HL-60 (cell line): Measurements from ENCODE around the gene TCF3.

Experiments
- DNase-seq, 2 experiments: peaks; one replicate each; pipeline ENCODE4 v3.0.0-alpha.2; 2010 to 2020; ENCODE audit warnings: low read depth in 1 of 2, low spot score in 1 of 2
- H3K27ac ChIP-seq: fragments of 250-450 bp; sonication (Bioruptor Pico); replicated peaks from 2 replicates; pipeline ENCODE4 v1.5.1; 2020; ENCODE audit warnings: mild to moderate bottlenecking, moderate library complexity
- H3K27me3 ChIP-seq: fragments of 250-450 bp; sonication (Bioruptor Pico); 2 replicates; pipeline ENCODE4 v1.5.1; 2021; ENCODE audit warnings: mild to moderate bottlenecking, moderate library complexity; ENCODE audit not compliant: insufficient read depth, poor library complexity, severe bottlenecking
- H3K4me3 ChIP-seq: replicated peaks from 2 replicates; pipeline ENCODE4 v1.5.1; 2011; ENCODE audit warnings: mild to moderate bottlenecking, control low read depth, low read length; ENCODE audit not compliant: insufficient read depth
- GABPA ChIP-seq: IDR thresholded peaks from 2 replicates; pipeline ENCODE4 v1.6.1; 2012; ENCODE audit warnings: low read depth
- POLR2AphosphoS5 ChIP-seq: IDR thresholded peaks from 2 replicates; pipeline ENCODE4 v1.6.1; 2012; ENCODE audit warnings: low read depth
- SPI1 ChIP-seq: IDR thresholded peaks from 2 replicates; pipeline ENCODE4 v1.6.1; 2012; ENCODE audit warnings: low read depth, mild to moderate bottlenecking, borderline replicate concordance
- TF ChIP-seq, protein P1 (sequence below): IDR thresholded peaks from one replicate; pipeline ENCODE4 v1.5.1; 2011; ENCODE audit warnings: low read length, control low read depth, inconsistent platforms; ENCODE audit not compliant: insufficient read depth
- TF ChIP-seq, protein P2 (sequence below): IDR thresholded peaks from 2 replicates; pipeline ENCODE4 v1.6.1; 2012; ENCODE audit warnings: low read depth; ENCODE audit not compliant: insufficient replicate concordance

The TCF3 gene

DNA sequence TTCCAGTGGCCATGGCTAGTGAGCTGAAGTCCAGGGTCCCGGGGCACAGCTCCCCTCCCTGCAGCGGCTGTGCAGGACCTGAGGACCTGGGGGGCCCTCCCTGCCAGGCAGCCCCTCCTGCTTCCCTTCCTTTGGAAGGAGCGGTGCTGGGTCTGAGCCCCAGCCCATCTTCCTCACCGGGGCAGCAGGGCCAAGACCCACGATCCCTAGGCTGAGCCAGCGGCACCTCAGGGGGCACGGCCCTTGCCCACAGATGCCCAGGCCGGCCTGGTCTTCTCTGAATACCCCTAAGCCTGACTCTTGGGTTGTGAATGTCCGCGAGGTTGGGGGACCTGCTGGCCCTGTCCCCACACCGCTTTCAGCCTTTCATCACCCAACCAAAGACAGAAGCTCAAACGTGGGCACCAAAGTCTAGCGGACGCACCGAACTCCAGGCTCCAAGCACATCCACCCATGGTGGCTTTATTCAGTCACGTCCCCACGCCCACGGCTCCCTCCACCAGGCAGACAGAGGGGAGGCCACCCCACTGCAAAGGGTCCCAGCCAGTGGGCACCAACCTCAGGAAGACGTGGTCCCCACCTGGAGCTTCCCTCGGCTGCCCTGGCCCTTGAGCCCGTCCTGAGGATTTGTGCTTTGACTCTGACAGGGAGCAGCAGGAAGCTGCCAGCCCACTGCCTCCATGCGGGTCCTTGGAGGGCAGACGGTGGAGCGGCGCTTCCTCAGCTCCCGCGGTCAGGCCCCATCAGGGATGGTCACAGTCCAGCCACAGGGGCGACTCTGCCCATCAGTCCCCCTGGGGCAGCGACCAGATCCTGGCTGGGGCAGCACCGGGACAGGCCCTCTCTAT is 75.9 kb downstream of the TCF3 start:
- Histone ChIP-seq H3K27ac (no peak overlapping the region), H3K4me3 (no peak overlapping the region), H3K27me3 (no peaks in the 10 kb centered on the region)
- no peak for DNase-seq
- TF ChIP-seq GABPA (no peak), POLR2AphosphoS5 (no peak), SPI1 (no peak)
- TF ChIP-seq, protein P1, sequence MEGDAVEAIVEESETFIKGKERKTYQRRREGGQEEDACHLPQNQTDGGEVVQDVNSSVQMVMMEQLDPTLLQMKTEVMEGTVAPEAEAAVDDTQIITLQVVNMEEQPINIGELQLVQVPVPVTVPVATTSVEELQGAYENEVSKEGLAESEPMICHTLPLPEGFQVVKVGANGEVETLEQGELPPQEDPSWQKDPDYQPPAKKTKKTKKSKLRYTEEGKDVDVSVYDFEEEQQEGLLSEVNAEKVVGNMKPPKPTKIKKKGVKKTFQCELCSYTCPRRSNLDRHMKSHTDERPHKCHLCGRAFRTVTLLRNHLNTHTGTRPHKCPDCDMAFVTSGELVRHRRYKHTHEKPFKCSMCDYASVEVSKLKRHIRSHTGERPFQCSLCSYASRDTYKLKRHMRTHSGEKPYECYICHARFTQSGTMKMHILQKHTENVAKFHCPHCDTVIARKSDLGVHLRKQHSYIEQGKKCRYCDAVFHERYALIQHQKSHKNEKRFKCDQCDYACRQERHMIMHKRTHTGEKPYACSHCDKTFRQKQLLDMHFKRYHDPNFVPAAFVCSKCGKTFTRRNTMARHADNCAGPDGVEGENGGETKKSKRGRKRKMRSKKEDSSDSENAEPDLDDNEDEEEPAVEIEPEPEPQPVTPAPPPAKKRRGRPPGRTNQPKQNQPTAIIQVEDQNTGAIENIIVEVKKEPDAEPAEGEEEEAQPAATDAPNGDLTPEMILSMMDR: no peak
- TF ChIP-seq, protein P2, sequence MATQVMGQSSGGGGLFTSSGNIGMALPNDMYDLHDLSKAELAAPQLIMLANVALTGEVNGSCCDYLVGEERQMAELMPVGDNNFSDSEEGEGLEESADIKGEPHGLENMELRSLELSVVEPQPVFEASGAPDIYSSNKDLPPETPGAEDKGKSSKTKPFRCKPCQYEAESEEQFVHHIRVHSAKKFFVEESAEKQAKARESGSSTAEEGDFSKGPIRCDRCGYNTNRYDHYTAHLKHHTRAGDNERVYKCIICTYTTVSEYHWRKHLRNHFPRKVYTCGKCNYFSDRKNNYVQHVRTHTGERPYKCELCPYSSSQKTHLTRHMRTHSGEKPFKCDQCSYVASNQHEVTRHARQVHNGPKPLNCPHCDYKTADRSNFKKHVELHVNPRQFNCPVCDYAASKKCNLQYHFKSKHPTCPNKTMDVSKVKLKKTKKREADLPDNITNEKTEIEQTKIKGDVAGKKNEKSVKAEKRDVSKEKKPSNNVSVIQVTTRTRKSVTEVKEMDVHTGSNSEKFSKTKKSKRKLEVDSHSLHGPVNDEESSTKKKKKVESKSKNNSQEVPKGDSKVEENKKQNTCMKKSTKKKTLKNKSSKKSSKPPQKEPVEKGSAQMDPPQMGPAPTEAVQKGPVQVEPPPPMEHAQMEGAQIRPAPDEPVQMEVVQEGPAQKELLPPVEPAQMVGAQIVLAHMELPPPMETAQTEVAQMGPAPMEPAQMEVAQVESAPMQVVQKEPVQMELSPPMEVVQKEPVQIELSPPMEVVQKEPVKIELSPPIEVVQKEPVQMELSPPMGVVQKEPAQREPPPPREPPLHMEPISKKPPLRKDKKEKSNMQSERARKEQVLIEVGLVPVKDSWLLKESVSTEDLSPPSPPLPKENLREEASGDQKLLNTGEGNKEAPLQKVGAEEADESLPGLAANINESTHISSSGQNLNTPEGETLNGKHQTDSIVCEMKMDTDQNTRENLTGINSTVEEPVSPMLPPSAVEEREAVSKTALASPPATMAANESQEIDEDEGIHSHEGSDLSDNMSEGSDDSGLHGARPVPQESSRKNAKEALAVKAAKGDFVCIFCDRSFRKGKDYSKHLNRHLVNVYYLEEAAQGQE: no peak

DNA sequence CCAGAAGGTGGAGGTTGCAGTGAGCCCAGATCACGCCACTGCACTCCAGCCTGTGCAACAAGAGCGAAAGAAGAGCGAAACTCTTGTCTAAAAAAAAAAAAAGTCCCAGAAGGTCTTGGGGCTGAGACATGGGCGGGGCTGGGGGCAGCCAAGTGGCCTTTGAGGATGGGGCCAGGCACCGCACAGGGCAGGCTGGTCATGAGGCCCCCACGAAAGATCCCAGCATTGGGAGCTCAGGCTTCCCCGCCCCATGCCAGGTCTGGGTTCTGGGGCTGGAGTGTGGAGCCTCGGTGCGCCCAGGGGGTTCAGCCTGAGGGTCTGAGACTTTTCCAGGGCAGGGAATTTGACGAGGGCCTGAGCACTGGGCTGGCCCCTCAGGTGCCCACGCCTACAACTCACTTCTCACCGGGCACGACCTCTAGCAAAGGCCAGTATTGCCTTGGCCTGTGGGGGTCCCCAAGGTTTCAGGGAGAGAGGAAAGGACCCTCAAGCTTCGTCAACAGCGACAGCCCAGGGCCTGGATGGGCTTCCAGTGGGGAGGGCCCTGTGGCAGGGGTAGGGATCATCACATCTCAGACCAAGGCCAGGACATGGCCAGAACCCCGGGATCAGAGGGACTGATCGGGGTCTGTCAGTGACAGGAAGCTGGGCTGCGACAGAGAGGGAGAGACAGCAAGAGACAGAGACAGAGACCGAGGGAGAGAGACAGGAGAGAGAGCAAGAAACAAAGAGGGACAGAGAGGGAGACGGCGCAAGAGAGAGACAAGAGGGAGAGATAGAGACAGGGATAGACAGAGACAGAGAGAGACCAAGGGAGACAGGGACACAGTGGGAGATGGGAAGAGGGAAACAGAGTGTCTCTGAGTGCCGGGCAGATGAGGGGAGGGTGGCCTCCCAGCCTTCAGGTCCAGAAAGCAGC is 76.8 kb downstream of the TCF3 start:
- DNase-seq: no peak
- Histone ChIP-seq H3K27ac (no peak overlapping the region), H3K27me3 (no peaks in the 10 kb centered on the region), H3K4me3 (no peak overlapping the region)
- TF ChIP-seq, protein P2: no peak
- TF ChIP-seq POLR2AphosphoS5: peak; percentile 39; the same call in 1 of the 2 replicates
- no peak for TF ChIP-seq SPI1

DNA sequence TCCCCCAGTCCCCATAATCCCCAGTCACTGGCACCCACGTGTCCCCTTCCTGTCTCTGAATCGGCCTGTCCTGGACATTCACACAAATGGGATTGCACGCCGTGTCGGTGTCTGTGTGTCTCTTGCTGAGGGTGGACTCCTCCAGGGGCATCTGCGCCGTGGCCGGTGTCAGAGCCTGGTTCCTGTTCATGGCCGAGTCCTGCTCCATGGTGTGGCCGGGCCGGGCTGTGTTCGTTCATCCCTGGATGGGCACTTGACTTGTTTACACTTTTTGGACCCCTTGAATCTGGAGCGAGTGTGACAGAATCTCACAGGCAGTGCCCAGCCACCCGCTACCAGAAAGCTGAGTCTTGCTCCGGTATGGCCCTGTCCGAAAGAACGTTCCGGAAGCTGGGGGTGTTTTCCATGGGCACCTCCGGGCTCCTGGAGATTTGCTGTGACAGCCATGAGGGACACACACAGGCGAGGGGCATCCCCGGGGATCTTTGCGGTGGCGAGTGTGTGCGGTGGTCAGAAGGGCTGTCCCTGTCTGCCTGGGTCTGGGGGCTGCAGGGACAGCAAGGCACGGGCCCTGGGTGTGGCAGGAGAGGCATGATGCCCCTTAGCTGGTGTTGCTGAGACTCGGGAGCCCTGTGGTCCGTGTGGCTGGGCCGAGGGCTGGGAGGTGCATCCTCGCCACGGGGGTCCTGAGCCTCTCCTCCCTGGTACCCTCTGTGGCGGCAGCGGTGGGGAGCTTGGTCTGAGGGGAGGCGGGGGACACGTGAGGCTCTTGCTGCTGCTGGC is 77.9 kb downstream of the TCF3 start:
- DNase-seq: no peak
- TF ChIP-seq, protein P2: no peak
- TF ChIP-seq POLR2AphosphoS5 (no peak), SPI1 (no peak), GABPA (no peak)
- TF ChIP-seq, protein P1: no peak
- Histone ChIP-seq H3K4me3 (no peak overlapping the region), H3K27me3 (no peaks in the 10 kb centered on the region), H3K27ac (no peak overlapping the region)
